DMS 273 (cell line): ENCODE measurements around the gene HADHB.
"Not testable (repeated sequence)": the region's sequence is repeated elsewhere in the genome, so short reads cannot be mapped to it uniquely, and the experiment has no call there.

Source experiments
- DNase-seq: peaks from one replicate; lab custom pipeline; 2025; ENCODE audit not compliant: unreplicated experiment; lab: John Stamatoyannopoulos, UW

The HADHB gene

DNA sequence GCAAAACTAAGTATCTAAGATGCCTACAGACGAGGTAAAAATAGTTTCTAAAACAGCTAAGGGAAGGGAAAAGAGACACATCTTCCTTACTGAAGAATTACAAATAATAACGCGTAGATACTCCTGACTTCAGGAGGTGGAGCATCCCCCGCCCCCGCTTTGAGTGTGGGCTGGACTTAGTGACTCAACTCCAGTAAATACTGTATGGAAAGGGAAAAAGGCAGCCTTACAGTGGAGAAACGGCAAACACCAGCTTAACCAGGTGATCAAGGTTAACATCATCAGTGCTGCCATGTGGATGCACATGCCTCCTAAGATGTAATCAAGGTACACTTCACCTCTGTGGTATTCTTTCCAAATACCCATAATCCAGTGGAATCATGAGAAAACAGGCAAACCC, 47.9 kb downstream of the HADHB start:
- DNase-seq = no peak

- DNase-seq = no peak
These were observed 50.8 kb downstream of the HADHB start for GRCh38 chr2:26295511-26295910.

- no peak for DNase-seq
These were observed 52.3 kb downstream of the HADHB start for GRCh38 chr2:26297061-26297460.

GRCh38 chr2:26298286-26298637, 53.5 kb downstream of the HADHB start:
- no peak for DNase-seq

GRCh38 chr2:26298638-26299393, 54.1 kb downstream of the HADHB start:
- DNase-seq = no peak

- peak; percentile 24 for DNase-seq
These were observed 54.8 kb downstream of the HADHB start for GRCh38 chr2:26299471-26300101.

- DNase-seq = no peak
These were observed 55.6 kb downstream of the HADHB start for GRCh38 chr2:26300234-26300925.

DNA sequence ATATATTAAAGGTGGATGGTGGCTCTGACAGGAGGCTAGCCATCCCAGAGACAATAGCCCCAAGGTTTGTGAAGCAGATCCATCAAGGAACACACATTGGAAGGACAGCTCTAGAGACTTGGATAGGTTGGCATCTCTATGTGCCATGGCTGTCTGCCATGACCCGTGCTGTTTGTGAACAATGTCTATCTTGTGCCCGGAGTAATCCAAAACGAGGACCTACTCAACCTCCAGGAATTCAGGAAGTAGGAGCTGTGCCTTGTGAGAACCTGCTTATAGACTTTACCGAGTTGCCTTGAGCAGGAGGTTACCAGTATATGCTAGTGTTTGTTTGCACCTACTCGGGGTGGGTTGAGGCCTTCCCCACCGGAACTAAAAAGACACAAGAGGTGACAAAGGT, 58.1 kb downstream of the HADHB start:
- no peak for DNase-seq

DNA sequence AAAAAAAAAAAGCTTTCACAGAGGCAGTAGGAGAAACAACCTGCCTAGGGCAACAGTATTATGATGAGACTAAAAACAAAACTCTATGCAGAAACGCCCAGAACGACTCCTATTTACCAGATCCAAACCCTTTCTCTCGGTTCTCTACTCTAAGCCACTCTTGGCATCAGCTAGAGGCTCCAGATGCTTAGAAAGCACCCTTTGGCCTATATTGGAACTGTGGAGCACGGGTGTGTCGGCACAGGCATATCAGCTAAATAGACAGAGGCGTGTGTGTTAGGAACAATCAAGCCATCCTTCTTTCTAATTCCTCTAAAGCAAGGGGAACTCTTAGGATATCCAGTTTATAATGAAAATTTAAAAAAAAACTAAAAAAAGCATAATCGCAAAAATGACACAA, 60.4 kb downstream of the HADHB start:
- DNase-seq = not testable (repeated sequence)

- no peak for DNase-seq
These were observed 60.8 kb downstream of the HADHB start for GRCh38 chr2:26305540-26305939.

DNA sequence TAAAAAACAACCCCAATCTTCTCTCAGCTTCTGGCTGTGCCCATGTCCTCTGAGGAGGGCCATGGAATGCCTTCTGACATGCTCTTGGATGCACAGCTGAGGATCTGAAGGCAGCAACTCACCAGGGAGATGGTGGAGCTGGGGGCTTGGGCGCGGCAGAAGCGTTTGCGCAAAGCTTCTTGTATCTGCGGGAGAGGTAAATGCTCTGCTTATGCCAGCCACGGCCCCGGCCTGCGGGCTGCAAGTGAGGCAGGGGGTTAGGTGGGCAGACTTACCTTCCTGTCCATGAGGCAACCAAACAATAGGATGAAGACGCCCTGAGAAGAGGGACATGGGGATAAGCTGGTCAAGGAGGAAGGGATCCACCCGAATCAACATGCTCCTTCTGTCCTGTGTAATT, 65.2 kb downstream of the HADHB start:
- no peak for DNase-seq

- DNase-seq = no peak
These were observed 67.7 kb downstream of the HADHB start for GRCh38 chr2:26312471-26312870.

DNA sequence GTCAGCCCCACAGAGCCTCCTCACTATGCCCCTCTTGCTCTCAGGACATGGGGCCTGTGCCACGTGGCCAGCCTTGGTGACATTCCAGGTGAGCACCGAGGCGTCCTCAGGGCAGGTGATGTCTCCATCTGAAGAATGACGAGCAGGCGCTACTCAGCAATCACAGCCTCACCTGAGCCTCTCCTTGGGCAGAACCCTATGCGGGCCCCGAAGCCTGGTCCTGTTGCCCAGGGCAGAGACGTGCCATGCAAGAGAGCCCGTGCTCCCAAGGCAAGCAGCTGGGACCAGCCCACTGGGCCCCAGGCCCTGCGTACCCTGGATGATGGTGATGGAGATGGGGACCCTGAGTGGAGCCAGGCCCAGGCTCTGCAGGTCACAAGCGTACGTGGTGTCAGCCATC, 68.7 kb downstream of the HADHB start:
- no peak for DNase-seq

GRCh38 chr2:26314243-26314642, 69.5 kb downstream of the HADHB start:
- peak; percentile 27 for DNase-seq

- peak; percentile 67 for DNase-seq
These were observed 71.3 kb downstream of the HADHB start for GRCh38 chr2:26316041-26316440.

GRCh38 chr2:26316845-26317244, 72.1 kb downstream of the HADHB start:
- no peak for DNase-seq

GRCh38 chr2:26317377-26318105, 72.8 kb downstream of the HADHB start:
- DNase-seq = peak; percentile 39

GRCh38 chr2:26318950-26319349, 74.2 kb downstream of the HADHB start:
- peak; percentile 77 for DNase-seq

DNA sequence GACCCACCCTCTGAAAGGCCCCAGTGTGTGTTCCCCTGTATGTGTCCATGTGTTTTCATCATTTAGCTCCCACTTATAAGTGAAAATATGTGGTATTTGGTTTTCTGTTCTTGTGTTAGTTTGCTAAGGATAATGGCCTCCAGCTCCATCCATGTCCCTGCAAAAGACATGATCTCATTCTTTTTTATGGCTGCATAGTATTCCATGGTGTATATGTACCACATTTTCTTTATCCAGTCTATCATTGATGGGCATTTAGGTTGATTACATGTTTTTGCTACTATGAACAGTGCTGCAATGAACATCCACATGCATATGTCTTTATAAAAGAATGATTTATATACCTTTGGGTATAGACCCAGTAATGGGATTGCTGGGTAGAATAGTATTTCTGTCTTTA, 79.7 kb downstream of the HADHB start:
- not testable (repeated sequence) for DNase-seq

DNA sequence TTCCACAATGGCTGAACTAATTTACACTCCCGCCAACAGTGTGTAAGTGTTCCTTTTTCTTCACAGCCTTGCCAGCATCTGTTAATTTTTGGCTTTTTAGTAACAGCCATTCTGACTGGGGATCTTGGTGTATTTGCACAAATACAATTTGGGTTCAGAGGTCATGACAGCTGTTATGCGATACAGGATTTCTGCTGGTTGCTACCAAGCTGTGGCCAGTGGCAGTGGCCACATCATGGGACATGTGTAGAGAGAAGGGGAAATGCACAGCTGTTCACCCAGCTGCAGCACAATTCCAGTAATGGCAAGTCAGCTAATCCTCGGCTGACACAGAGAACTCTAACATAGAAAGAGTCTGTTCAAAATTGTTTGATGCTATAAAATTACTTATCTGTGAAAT, 80.2 kb downstream of the HADHB start:
- DNase-seq = peak; percentile 18

- no peak for DNase-seq
These were observed 81.1 kb downstream of the HADHB start for GRCh38 chr2:26325851-26326250.

DNA sequence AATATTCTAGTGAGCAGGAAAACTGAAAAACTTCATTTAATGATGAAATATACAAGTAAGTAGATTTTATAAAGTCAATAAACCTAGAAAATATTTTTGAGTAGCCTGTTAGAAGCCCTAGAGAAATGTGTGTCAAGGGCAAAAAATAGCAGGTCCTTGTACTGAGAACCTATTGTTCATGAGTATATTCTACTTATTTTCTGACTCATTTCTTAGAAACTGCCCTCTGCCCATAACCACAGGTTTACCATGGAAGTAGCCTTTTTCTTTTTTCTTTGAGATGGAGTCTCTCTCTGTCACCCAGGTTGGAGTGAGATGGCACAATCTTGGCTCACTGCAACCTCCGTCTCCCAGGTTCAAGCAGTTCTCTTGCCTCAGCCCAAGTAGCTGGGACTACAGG, 81.8 kb downstream of the HADHB start:
- no peak for DNase-seq
